ENCODE measurements around the gene GBP2.

DNA sequence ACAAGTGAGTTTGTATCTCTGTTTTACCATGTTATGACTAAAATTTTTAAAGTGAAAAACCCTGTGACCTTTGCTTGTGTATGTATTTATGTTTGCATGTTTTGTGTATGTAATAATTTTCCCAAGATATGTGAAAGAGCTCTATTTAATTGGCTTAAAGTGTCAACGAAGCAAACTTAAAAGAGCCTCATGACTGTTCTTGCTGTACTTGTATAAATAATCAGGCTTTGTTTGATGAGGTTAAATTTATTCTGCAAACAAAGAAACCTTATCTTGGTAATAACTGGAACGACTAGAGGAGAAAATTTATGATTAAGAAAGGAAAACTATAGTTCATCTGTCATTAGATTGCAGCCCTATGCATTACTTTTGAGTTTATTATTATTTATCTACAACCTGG lies 43.3 kb upstream of the GBP2 start:
- TF ChIP-seq ZNF10 (tag by site-specific recombination; IDR thresholded peaks at IDR 0.05), result no peak
- TF ChIP-seq ZNF785 (tag by site-specific recombination; IDR thresholded peaks at IDR 0.05), result no peak
- TF ChIP-seq, protein P1, sequence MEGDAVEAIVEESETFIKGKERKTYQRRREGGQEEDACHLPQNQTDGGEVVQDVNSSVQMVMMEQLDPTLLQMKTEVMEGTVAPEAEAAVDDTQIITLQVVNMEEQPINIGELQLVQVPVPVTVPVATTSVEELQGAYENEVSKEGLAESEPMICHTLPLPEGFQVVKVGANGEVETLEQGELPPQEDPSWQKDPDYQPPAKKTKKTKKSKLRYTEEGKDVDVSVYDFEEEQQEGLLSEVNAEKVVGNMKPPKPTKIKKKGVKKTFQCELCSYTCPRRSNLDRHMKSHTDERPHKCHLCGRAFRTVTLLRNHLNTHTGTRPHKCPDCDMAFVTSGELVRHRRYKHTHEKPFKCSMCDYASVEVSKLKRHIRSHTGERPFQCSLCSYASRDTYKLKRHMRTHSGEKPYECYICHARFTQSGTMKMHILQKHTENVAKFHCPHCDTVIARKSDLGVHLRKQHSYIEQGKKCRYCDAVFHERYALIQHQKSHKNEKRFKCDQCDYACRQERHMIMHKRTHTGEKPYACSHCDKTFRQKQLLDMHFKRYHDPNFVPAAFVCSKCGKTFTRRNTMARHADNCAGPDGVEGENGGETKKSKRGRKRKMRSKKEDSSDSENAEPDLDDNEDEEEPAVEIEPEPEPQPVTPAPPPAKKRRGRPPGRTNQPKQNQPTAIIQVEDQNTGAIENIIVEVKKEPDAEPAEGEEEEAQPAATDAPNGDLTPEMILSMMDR (tag by site-specific recombination; IDR thresholded peaks at IDR 0.05), result no peak
- TF ChIP-seq ZNF529 (tag by site-specific recombination; IDR thresholded peaks at IDR 0.05; ENCODE audit: insufficient replicate concordance), result no peak
- no peak for TF ChIP-seq ZNF777 (tag by site-specific recombination; IDR thresholded peaks at IDR 0.05; ENCODE audit: borderline replicate concordance)
- TF ChIP-seq ZNF585B (tag by site-specific recombination; IDR thresholded peaks at IDR 0.05), result no peak
- TF ChIP-seq, protein P2, sequence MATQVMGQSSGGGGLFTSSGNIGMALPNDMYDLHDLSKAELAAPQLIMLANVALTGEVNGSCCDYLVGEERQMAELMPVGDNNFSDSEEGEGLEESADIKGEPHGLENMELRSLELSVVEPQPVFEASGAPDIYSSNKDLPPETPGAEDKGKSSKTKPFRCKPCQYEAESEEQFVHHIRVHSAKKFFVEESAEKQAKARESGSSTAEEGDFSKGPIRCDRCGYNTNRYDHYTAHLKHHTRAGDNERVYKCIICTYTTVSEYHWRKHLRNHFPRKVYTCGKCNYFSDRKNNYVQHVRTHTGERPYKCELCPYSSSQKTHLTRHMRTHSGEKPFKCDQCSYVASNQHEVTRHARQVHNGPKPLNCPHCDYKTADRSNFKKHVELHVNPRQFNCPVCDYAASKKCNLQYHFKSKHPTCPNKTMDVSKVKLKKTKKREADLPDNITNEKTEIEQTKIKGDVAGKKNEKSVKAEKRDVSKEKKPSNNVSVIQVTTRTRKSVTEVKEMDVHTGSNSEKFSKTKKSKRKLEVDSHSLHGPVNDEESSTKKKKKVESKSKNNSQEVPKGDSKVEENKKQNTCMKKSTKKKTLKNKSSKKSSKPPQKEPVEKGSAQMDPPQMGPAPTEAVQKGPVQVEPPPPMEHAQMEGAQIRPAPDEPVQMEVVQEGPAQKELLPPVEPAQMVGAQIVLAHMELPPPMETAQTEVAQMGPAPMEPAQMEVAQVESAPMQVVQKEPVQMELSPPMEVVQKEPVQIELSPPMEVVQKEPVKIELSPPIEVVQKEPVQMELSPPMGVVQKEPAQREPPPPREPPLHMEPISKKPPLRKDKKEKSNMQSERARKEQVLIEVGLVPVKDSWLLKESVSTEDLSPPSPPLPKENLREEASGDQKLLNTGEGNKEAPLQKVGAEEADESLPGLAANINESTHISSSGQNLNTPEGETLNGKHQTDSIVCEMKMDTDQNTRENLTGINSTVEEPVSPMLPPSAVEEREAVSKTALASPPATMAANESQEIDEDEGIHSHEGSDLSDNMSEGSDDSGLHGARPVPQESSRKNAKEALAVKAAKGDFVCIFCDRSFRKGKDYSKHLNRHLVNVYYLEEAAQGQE (tag by site-specific recombination; IDR thresholded peaks at IDR 0.05), result no peak
- TF ChIP-seq ZNF133 (tag by site-specific recombination; IDR thresholded peaks at IDR 0.05), result no peak
- no peak for TF ChIP-seq ZFP41 (tag by site-specific recombination; IDR thresholded peaks at IDR 0.05; ENCODE audit: borderline replicate concordance)
